PC-9 (cell line): ENCODE results near the gene CNFN.

Experiments used
- CTCF ChIP-seq: fragments of 200-600 bp; sonication (generic); conservative IDR thresholded peaks from 2 replicates; pipeline ENCODE4 v1.6.1; 2017; ENCODE audit warnings: mixed run types, antibody characterized with exemption, mild to moderate bottlenecking, moderate library complexity
- EZH2 ChIP-seq: fragments of 200-600 bp; sonication (generic); IDR thresholded peaks from 2 replicates; pipeline ENCODE4 v1.8.0; 2017; ENCODE audit warnings: antibody characterized with exemption, low read depth

GRCh38 chr19:42357290-42357689 lies 32.8 kb downstream of the CNFN start:
- no peak for TF ChIP-seq CTCF
- TF ChIP-seq EZH2: no peak
